Loucy (cell line): ENCODE measurements around the gene SAG.

Experiments used
- H2AFZ ChIP-seq: fragments of 200-600 bp; sonication (generic); 2 replicates; pipeline ENCODE4 v1.6.0; 2016; ENCODE audit warnings: antibody characterized with exemption, mild to moderate bottlenecking, low read length, moderate library complexity
- H3F3A ChIP-seq: fragments of 200-600 bp; 2 replicates; pipeline ENCODE4 v1.6.0; 2016; ENCODE audit warnings: antibody characterized with exemption, low read depth, mild to moderate bottlenecking
- H3K27me3 ChIP-seq: fragments of 200-600 bp; sonication (generic); 2 replicates; pipeline ENCODE4 v1.6.1; 2014; ENCODE audit warnings: low read length, mild to moderate bottlenecking; ENCODE audit not compliant: insufficient read depth, poor library complexity, severe bottlenecking
- H3K36me3 ChIP-seq: fragments of 200-600 bp; sonication (generic); 2 replicates; pipeline ENCODE4 v1.6.1; 2016; ENCODE audit warnings: low read length; ENCODE audit not compliant: insufficient read depth
- H3K4me1 ChIP-seq: fragments of 200-600 bp; sonication (generic); 2 replicates; pipeline ENCODE4 v1.5.1; 2014; ENCODE audit warnings: low read length, mild to moderate bottlenecking; ENCODE audit not compliant: insufficient read depth, poor library complexity, severe bottlenecking
- H3K4me2 ChIP-seq: fragments of 200-600 bp; sonication (generic); 2 replicates; pipeline ENCODE4 v1.6.0; 2014; ENCODE audit warnings: antibody characterized with exemption, low read length, low read depth, mild to moderate bottlenecking; ENCODE audit not compliant: poor library complexity, severe bottlenecking
- H3K4me3 ChIP-seq: fragments of 200-600 bp; sonication (generic); 2 replicates; pipeline ENCODE4 v1.5.1; 2014; ENCODE audit warnings: low read length, mild to moderate bottlenecking, mixed read lengths; ENCODE audit not compliant: poor library complexity, severe bottlenecking
- H3K79me2 ChIP-seq: fragments of 200-600 bp; sonication (generic); 2 replicates; pipeline ENCODE4 v1.6.1; 2014; ENCODE audit warnings: low read length; ENCODE audit not compliant: insufficient read depth
- H3K9ac ChIP-seq: fragments of 200-600 bp; sonication (generic); 2 replicates; pipeline ENCODE4 v1.6.0; 2014; ENCODE audit warnings: mild to moderate bottlenecking, low read depth, low read length, moderate library complexity; ENCODE audit not compliant: poor library complexity, severe bottlenecking
- H3K9me2 ChIP-seq: fragments of 200-600 bp; sonication (generic); replicated peaks from 2 replicates; pipeline ENCODE4 v1.6.1; 2016; ENCODE audit warnings: low read depth, low read length, mixed read lengths
- H3K9me3 ChIP-seq: fragments of 200-600 bp; sonication (generic); 2 replicates; pipeline ENCODE4 v1.6.1; 2014; ENCODE audit warnings: mild to moderate bottlenecking, antibody characterized with exemption, low read length, low read depth; ENCODE audit not compliant: insufficient read depth
- H4K20me1 ChIP-seq: fragments of 200-600 bp; sonication (generic); 2 replicates; pipeline ENCODE4 v1.6.0; 2014; ENCODE audit warnings: antibody characterized with exemption, low read length, mild to moderate bottlenecking; ENCODE audit not compliant: insufficient read depth, poor library complexity, severe bottlenecking
- EZH2phosphoT487 ChIP-seq: fragments of 200-600 bp; IDR thresholded peaks from 2 replicates; pipeline ENCODE4 v1.6.1; 2018; ENCODE audit warnings: antibody characterized with exemption, mild to moderate bottlenecking, moderate library complexity, borderline replicate concordance
- TF ChIP-seq, protein P1 (sequence below): fragments of 200-600 bp; sonication (generic); conservative IDR thresholded peaks from 2 replicates; pipeline ENCODE4 v1.5.1; 2014; ENCODE audit warnings: mild to moderate bottlenecking, antibody characterized with exemption, low read length

Gene SAG

DNA sequence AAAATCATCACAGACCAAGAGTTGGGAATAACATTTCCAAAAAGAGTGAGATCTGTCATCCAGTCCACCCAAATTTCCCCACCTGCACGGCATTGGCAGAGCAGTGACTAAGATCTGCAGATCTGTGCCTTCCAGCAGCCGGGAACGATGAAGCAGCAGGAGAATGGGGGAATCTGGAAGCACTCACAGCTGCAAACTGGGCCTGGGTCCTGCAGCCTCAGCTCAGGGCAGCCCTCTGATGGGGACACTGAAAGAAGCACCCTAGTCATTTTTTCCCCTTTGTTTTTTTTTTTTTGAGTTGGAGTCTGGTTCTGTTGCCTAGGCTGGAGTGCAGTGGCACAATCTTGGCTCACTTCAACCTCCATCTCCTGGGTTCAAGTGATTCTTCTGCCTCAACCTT, 4.4 kb upstream of the SAG start:
- Histone ChIP-seq H3K36me3 (no peaks in the 10 kb centered on the region), H3K4me2 (no peak overlapping the region), H3F3A (no peaks in the 10 kb centered on the region), H3K9me2 (no peaks in the 10 kb centered on the region), H3K4me3 (no peak overlapping the region), H3K9me3 (no peaks in the 10 kb centered on the region), H2AFZ (no peak overlapping the region), H3K4me1 (no peaks in the 10 kb centered on the region), H3K9ac (no peak overlapping the region), H3K27me3 (no peaks in the 10 kb centered on the region), H4K20me1 (no peaks in the 10 kb centered on the region), H3K79me2 (no peaks in the 10 kb centered on the region)
- TF ChIP-seq, protein P1, sequence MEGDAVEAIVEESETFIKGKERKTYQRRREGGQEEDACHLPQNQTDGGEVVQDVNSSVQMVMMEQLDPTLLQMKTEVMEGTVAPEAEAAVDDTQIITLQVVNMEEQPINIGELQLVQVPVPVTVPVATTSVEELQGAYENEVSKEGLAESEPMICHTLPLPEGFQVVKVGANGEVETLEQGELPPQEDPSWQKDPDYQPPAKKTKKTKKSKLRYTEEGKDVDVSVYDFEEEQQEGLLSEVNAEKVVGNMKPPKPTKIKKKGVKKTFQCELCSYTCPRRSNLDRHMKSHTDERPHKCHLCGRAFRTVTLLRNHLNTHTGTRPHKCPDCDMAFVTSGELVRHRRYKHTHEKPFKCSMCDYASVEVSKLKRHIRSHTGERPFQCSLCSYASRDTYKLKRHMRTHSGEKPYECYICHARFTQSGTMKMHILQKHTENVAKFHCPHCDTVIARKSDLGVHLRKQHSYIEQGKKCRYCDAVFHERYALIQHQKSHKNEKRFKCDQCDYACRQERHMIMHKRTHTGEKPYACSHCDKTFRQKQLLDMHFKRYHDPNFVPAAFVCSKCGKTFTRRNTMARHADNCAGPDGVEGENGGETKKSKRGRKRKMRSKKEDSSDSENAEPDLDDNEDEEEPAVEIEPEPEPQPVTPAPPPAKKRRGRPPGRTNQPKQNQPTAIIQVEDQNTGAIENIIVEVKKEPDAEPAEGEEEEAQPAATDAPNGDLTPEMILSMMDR, result no peak
- no peak for TF ChIP-seq EZH2phosphoT487

DNA sequence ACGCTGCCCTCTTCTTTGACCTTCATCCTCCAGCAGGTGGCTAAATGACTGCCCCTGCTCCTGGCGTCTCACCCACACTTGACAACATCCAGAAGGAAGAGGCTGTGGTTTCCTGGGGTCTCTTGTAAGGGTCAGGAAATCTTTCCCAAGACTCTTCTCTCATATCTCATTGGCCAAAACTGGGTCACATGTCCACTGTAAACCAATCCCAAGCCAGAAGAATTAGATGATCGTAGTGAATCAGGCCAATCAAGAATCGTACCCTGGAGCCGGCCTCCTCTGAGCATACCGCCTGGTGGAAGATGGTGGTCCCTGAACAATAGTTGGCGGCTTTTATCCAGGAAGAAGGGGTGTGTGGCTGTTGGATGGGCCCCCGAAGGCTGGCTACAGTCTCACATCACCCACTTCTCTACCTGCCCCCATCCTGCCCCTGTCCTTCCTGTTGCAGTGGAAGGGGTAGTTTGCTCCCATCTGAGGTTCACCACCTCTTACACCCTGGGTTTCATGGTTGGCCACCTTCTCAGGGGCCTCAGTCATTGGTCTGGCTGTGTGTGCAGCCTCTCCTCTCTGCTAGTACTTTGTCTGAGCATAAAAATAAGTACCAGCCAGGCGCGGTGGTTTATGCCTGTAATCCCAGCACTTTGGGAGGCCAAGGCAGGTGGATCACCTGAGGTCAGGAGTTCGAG, 3.8 kb downstream of the SAG start:
- H3K4me2 ChIP-seq, result no peak overlapping the region

DNA sequence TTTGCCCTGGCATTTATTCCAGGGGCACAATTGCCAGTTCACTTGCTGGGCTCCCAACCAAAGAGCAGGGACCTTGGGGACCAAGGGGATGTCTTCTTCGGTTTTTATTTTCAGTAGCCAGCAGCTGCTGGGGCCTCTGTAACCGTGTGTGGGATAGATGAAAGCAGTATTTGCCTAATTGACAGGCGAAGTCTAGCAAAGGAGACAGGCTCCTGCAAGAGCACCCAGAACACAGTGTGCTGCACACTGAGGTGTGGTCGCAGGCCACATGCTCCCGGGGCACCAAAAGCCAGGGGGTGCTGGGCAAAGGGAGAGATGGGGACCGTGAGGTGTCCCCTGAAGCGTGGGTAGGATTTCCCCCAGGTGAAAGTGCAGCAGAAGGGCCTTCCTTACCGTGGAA, 5.3 kb downstream of the SAG start:
- TF ChIP-seq, protein P1, result no peak
- no peak for TF ChIP-seq EZH2phosphoT487
- Histone ChIP-seq H3K4me1 (peaks cover 6% of the 10 kb centered on the region), H3K36me3 (no peaks in the 10 kb centered on the region), H3K4me3 (no peak overlapping the region), H3K9ac (no peak overlapping the region), H3K4me2 (no peak overlapping the region), H2AFZ (no peak overlapping the region), H3K79me2 (no peaks in the 10 kb centered on the region), H3K27me3 (no peaks in the 10 kb centered on the region), H3F3A (no peaks in the 10 kb centered on the region), H4K20me1 (no peaks in the 10 kb centered on the region), H3K9me2 (no peaks in the 10 kb centered on the region), H3K9me3 (no peaks in the 10 kb centered on the region)

More for the DNA sequence above, 3.8 kb downstream of the SAG start:
- Histone ChIP-seq H3K4me1 (peaks cover 6% of the 10 kb centered on the region), H3K9me2 (no peaks in the 10 kb centered on the region), H3K9ac (no peak overlapping the region), H3K4me3 (no peak overlapping the region), H2AFZ (no peak overlapping the region; the same call in 1 of the 2 replicates), H3K27me3 (no peaks in the 10 kb centered on the region), H3K79me2 (no peaks in the 10 kb centered on the region), H3F3A (no peaks in the 10 kb centered on the region), H4K20me1 (no peaks in the 10 kb centered on the region), H3K9me3 (no peaks in the 10 kb centered on the region), H3K36me3 (no peaks in the 10 kb centered on the region)
- no peak for TF ChIP-seq EZH2phosphoT487
- TF ChIP-seq, protein P1, result no peak; the same call in 1 of the 2 replicates
